Osteoblast (primary cell): Measurements from ENCODE around the gene DHRS2. TPM values are rescaled to one million over a fixed set of nuclear protein-coding genes. Genes with fewer than 3 reads are reported as not detected.

Experiments used
- DNase-seq: peaks from one replicate; pipeline ENCODE4 v3.0.0; 2011; ENCODE audit warnings: low spot score, mixed read lengths; ENCODE audit not compliant: insufficient read length; ENCODE audit errors: missing footprints
- H2AFZ ChIP-seq: 2 replicates; pipeline ENCODE4 v1.6.0; 2011; ENCODE audit warnings: mild to moderate bottlenecking, low read length
- H3K27ac ChIP-seq: 2 replicates; pipeline ENCODE4 v1.5.1; 2011; ENCODE audit warnings: mild to moderate bottlenecking, low read depth, low read length, moderate library complexity
- H3K27me3 ChIP-seq: 2 replicates; pipeline ENCODE4 v1.6.0; 2012; ENCODE audit warnings: mild to moderate bottlenecking, control low read depth, inconsistent platforms, low read length, moderate library complexity; ENCODE audit not compliant: insufficient read depth
- H3K36me3 ChIP-seq: 2 replicates; pipeline ENCODE4 v1.5.1; 2011; ENCODE audit warnings: mild to moderate bottlenecking, low read length, control low read depth, moderate library complexity; ENCODE audit not compliant: insufficient read depth
- H3K4me1 ChIP-seq: 2 replicates; pipeline ENCODE4 v1.5.1; 2011; ENCODE audit warnings: mild to moderate bottlenecking, low read length, control low read depth, moderate library complexity; ENCODE audit not compliant: insufficient read depth
- H3K4me2 ChIP-seq: 2 replicates; pipeline ENCODE4 v1.6.0; 2011; ENCODE audit warnings: mild to moderate bottlenecking, low read length; ENCODE audit not compliant: insufficient read depth
- H3K4me3 ChIP-seq: fragments of 200-600 bp; sonication (generic); 3 replicates; pipeline ENCODE4 v1.5.1; 2012; ENCODE audit warnings: mild to moderate bottlenecking, low read length, inconsistent platforms; ENCODE audit not compliant: insufficient read depth
- H3K79me2 ChIP-seq: 2 replicates; pipeline ENCODE4 v1.6.0; 2012; ENCODE audit warnings: mild to moderate bottlenecking, low read length, control low read depth, inconsistent platforms; ENCODE audit not compliant: insufficient read depth
- H3K9me3 ChIP-seq: 2 replicates; pipeline ENCODE4 v1.5.1; 2011; ENCODE audit warnings: low read depth, low read length, control low read depth
- H4K20me1 ChIP-seq: 2 replicates; pipeline ENCODE4 v1.6.0; 2012; ENCODE audit warnings: mild to moderate bottlenecking, low read length, control low read depth; ENCODE audit not compliant: insufficient read depth
- CTCF ChIP-seq: IDR thresholded peaks from 2 replicates; pipeline ENCODE4 v1.5.1; 2011; ENCODE audit warnings: mild to moderate bottlenecking, low read depth, low read length, moderate library complexity; ENCODE audit errors: extremely low read depth
- total RNA-seq: library from RNA; depleted of rRNA; stranded (reverse); fragments of >200 nt; gene quantifications from 2 replicates; pipeline ENCODE4 v1.2.3, GENCODE V29; 2012

Gene DHRS2
- total RNA-seq, 1 donor = under 0.01 TPM

DNA sequence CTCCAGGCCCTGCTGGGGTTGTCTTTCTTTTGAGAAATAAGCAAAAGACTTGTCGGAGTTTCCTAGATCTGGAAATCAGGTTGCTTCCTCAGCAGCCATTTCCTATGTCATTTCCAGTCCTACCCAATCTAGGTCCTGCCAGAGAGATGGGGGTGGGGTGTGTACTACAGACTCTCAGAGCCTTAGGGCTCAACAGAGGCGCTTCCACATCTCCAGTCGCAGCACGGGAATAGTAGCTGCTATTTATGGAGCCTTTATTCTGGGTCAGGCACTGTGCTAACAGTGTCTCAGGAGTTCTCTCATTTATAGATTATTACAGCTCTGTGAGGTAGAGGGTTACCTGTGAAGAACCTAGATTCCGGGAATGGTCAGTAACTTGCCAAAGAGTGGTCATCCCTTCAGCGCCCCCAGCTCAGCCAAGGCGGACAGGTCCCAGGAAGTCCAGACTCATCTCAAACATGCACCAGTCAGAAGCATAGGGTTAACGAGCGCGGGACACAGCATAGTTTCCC lies 21.9 kb downstream of the DHRS2 start:
- no peaks in the 10 kb centered on the region for H3K9me3 ChIP-seq
- no peak overlapping the region for H3K27ac ChIP-seq
- H3K4me1 ChIP-seq = no peaks in the 10 kb centered on the region
- H3K27me3 ChIP-seq = peaks cover 7% of the 10 kb centered on the region
- DNase-seq = no peak
- H2AFZ ChIP-seq = no peak overlapping the region
- H3K4me2 ChIP-seq = no peak overlapping the region
- no peaks in the 10 kb centered on the region for H4K20me1 ChIP-seq
- H3K79me2 ChIP-seq = no peaks in the 10 kb centered on the region
- no peaks in the 10 kb centered on the region for H3K36me3 ChIP-seq
- H3K4me3 ChIP-seq = no peak overlapping the region
- TF ChIP-seq CTCF = no peak

DNA sequence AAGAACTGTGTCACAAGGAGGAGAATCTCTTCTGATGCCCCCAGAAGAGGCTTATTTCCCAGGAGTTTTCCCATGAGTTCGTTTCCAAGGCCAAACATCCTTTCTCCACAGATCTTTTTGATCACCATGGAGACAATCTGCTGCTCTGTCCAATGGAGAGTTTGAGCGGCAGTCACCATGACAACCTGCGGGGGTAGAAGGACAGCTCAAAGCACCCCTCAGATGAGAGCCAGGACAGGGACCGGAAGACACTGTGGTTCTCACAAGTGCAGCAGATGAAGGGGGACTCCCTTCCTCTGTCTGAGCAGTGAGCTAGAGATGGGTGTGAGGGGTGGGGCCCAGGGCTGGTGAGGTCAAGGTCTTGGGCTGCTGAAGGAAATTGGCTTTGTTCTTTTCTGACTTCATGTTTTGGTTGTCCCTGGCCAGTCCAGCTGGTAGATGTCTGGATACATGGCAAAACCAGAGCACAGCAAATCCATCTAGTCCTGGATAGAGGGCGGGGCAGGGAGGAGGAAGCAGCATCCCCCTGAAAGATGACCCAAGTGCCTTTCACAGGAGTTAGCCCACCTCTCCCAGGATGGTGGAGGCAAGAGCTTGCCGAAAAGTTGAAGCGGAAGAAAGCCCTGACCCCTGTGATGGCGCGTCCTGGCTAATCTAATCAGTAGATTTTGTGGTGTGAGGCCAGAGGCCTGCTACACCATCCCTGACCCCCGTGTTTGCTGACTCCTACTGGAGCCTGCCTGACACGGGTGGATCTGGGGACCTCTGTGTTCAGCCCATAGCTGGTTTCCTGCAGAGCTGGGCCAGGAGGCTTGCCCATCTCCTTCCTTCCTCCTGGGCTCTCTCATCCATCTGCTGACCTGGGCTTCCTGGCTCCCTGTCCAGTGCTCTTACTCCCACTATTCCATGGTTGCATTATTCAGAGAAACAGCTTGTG lies 24.4 kb downstream of the DHRS2 start:
- Histone ChIP-seq H3K4me3 (no peak overlapping the region), H3K27ac (no peak overlapping the region), H3K79me2 (no peaks in the 10 kb centered on the region), H3K9me3 (no peaks in the 10 kb centered on the region), H2AFZ (no peak overlapping the region), H3K36me3 (no peaks in the 10 kb centered on the region), H3K4me2 (no peak overlapping the region), H3K27me3 (peaks cover 4% of the 10 kb centered on the region), H4K20me1 (no peaks in the 10 kb centered on the region), H3K4me1 (no peaks in the 10 kb centered on the region)
- no peak for DNase-seq
- no peak for TF ChIP-seq CTCF

DNA sequence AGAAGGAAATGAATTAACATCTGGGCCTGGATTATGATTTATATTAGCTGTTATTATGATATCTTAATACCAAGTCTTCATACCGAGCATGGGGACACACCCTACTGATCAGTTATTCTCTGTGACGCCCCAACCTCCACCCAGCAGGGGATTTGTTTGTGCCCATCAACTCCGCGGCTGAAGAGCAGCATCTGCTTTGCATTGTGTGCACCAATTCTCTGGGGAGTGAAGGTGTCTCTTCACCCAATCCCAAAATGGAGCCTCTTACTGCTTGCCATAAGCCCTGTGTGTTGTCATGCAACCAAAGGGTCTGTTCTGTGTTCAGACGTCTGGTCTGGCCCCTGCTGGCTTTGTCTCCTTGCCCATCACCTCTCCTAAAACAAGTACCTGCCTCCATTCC lies 25.4 kb downstream of the DHRS2 start:
- no peak for TF ChIP-seq CTCF
- Histone ChIP-seq H3K79me2 (no peaks in the 10 kb centered on the region), H3K4me2 (no peak overlapping the region), H3K27me3 (peaks cover 4% of the 10 kb centered on the region), H2AFZ (no peak overlapping the region), H4K20me1 (no peaks in the 10 kb centered on the region), H3K4me1 (no peaks in the 10 kb centered on the region), H3K9me3 (no peaks in the 10 kb centered on the region), H3K27ac (no peak overlapping the region), H3K4me3 (no peak overlapping the region), H3K36me3 (no peaks in the 10 kb centered on the region)
- peak; percentile 10 for DNase-seq

DNA sequence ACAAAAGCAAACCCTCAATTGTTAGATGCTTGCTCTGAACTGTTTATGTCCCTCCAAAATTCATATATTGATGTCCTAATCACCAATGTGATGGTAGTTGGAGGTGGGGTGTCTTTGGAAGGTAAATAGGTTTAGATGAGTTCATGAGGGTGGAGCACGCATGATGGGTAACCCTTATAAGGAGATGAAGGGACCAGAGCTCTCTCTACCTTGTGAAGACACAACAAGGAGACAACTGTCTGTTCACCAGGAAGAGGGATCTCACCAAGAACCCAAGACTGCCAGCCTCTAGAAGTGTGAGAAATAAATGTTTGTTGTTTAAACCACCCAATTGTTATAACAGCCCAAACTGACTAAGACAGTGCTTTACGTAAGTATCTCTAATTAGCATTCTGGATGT lies 27.0 kb downstream of the DHRS2 start:
- no peak overlapping the region for H3K4me2 ChIP-seq
- DNase-seq = no peak
- no peaks in the 10 kb centered on the region for H3K79me2 ChIP-seq

More for the DNA sequence above, 27.0 kb downstream of the DHRS2 start:
- Histone ChIP-seq H3K4me3 (no peak overlapping the region), H3K9me3 (no peaks in the 10 kb centered on the region), H4K20me1 (no peaks in the 10 kb centered on the region), H3K27ac (no peak overlapping the region), H2AFZ (no peak overlapping the region), H3K27me3 (peaks cover under 1% of the 10 kb centered on the region), H3K4me1 (no peaks in the 10 kb centered on the region), H3K36me3 (no peaks in the 10 kb centered on the region)
- TF ChIP-seq CTCF = no peak
